Hepatocyte (in vitro differentiated cells): Measurements from ENCODE around the gene RIC1. TPM values are rescaled to one million over a fixed set of nuclear protein-coding genes. Genes with fewer than 3 reads are reported as not detected.

Experiments
- DNase-seq: peaks from one replicate; pipeline ENCODE4 v3.0.0-alpha.2; 2016; ENCODE audit warnings: low spot score
- H2AFZ ChIP-seq: fragments of 200-600 bp; sonication (generic); 2 replicates; pipeline ENCODE4 v1.6.0; 2016; ENCODE audit warnings: antibody characterized with exemption, mild to moderate bottlenecking
- H3K27ac ChIP-seq: fragments of 200-600 bp; sonication (generic); 2 replicates; pipeline ENCODE4 v1.5.1; 2016; ENCODE audit warnings: mild to moderate bottlenecking
- H3K27me3 ChIP-seq: fragments of 200-600 bp; sonication (generic); 2 replicates; pipeline ENCODE4 v1.6.1; 2016
- H3K36me3 ChIP-seq: fragments of 200-600 bp; sonication (generic); replicated peaks from 2 replicates; pipeline ENCODE4 v1.5.1; 2016; ENCODE audit warnings: low read depth; ENCODE audit not compliant: insufficient read depth
- H3K4me1 ChIP-seq: fragments of 200-600 bp; sonication (generic); 2 replicates; pipeline ENCODE4 v1.5.1; 2016; ENCODE audit warnings: mild to moderate bottlenecking, moderate library complexity; ENCODE audit not compliant: insufficient read depth
- H3K4me2 ChIP-seq: fragments of 200-600 bp; sonication (generic); 2 replicates; pipeline ENCODE4 v1.6.0; 2016
- H3K4me3 ChIP-seq: fragments of 200-600 bp; sonication (generic); 2 replicates; pipeline ENCODE4 v1.5.1; 2016; ENCODE audit warnings: mild to moderate bottlenecking
- H3K79me2 ChIP-seq: fragments of 200-600 bp; sonication (generic); 2 replicates; pipeline ENCODE4 v1.6.0; 2017; ENCODE audit warnings: mild to moderate bottlenecking
- H3K9me2 ChIP-seq: fragments of 200-600 bp; sonication (generic); replicated peaks from 2 replicates; pipeline ENCODE4 v1.6.0; 2017; ENCODE audit warnings: mild to moderate bottlenecking; ENCODE audit not compliant: insufficient read depth
- H3K9me3 ChIP-seq: fragments of 200-600 bp; sonication (generic); 2 replicates; pipeline ENCODE4 v1.5.1; 2016; ENCODE audit warnings: low read depth, mild to moderate bottlenecking
- H4K20me1 ChIP-seq: fragments of 200-600 bp; sonication (generic); 2 replicates; pipeline ENCODE4 v1.6.0; 2016; ENCODE audit warnings: mild to moderate bottlenecking; ENCODE audit not compliant: insufficient read depth, poor library complexity, severe bottlenecking
- EZH2 ChIP-seq: fragments of 200-600 bp; sonication (generic); IDR thresholded peaks from 2 replicates; pipeline ENCODE4 v1.6.1; 2016; ENCODE audit warnings: antibody characterized with exemption, mild to moderate bottlenecking, borderline replicate concordance
- EZH2phosphoT487 ChIP-seq: fragments of 200-600 bp; sonication (generic); IDR thresholded peaks from one replicate; pipeline ENCODE4 v1.6.1; 2018; ENCODE audit warnings: antibody characterized with exemption, mild to moderate bottlenecking, low read depth, moderate library complexity; ENCODE audit not compliant: unreplicated experiment, severe bottlenecking
- WGBS: methylation state at CpG from one replicate; pipeline ENCODE4 v1.1.6; 2016; ENCODE audit warnings: low lambda C conversion rate; ENCODE audit errors: missing lambda C conversion rate; 5-methylcytosine and 5-hydroxymethylcytosine counted together
- polyA plus RNA-seq: library from polyadenylated mRNA; unstranded; fragments of >200 nt; fragmentation: Nextera tagmentation; extraction: Ambion mirVana; gene quantifications from 2 replicates; pipeline ENCODE4 v1.2.1, GENCODE V29; 2016
- total RNA-seq: library from RNA; depleted of rRNA; stranded (reverse); fragments of >200 nt; gene quantifications from 2 replicates; pipeline ENCODE4 v1.2.3, GENCODE V29; 2014
- TF ChIP-seq, protein P1 (sequence below): fragments of 200-600 bp; sonication (generic); IDR thresholded peaks from 2 replicates; pipeline ENCODE4 v1.5.1; 2016; ENCODE audit warnings: antibody characterized with exemption, mild to moderate bottlenecking; ENCODE audit not compliant: poor library complexity

Gene RIC1
- total and polyA plus RNA-seq, 2 experiments from 2014 or later, result 11.2 to 34.9 TPM

DNA sequence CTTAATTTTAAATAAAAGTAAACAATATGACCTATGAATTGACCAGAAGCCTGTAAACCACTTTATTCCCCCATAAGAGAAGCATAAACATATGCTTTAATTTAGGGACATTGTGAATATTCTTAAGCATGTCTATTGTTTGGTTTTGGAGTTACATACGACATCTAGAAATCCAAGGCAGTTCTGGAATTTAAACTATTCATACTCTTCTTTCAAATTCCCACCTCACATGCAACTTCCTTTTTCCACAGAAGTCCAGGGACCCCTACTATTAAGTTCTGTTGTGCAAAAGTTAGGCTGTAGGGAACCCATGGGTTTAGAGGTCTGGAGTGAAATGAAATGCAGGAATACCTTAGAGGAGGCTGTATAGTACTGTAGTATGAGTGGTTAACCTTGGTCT lies 2.1 kb downstream of the RIC1 start:
- H3K4me3 ChIP-seq, result no peak overlapping the region
- WGBS, result 27% methylated on average over 1 of the region's 1 CpG
- H3K36me3 ChIP-seq, result no peaks in the 10 kb centered on the region
- no peaks in the 10 kb centered on the region for H3K9me3 ChIP-seq
- H3K79me2 ChIP-seq, result peaks cover 81% of the 10 kb centered on the region
- no peaks in the 10 kb centered on the region for H3K9me2 ChIP-seq
- DNase-seq, result no peak
- H2AFZ ChIP-seq, result no peak overlapping the region
- H4K20me1 ChIP-seq, result peaks cover 18% of the 10 kb centered on the region
- H3K4me2 ChIP-seq, result peak overlapping the region; percentile 83
- no peak overlapping the region for H3K27ac ChIP-seq
- peaks cover 25% of the 10 kb centered on the region for H3K4me1 ChIP-seq
- H3K27me3 ChIP-seq, result no peaks in the 10 kb centered on the region
- TF ChIP-seq EZH2phosphoT487 (no peak), EZH2 (no peak)
- TF ChIP-seq, protein P1, sequence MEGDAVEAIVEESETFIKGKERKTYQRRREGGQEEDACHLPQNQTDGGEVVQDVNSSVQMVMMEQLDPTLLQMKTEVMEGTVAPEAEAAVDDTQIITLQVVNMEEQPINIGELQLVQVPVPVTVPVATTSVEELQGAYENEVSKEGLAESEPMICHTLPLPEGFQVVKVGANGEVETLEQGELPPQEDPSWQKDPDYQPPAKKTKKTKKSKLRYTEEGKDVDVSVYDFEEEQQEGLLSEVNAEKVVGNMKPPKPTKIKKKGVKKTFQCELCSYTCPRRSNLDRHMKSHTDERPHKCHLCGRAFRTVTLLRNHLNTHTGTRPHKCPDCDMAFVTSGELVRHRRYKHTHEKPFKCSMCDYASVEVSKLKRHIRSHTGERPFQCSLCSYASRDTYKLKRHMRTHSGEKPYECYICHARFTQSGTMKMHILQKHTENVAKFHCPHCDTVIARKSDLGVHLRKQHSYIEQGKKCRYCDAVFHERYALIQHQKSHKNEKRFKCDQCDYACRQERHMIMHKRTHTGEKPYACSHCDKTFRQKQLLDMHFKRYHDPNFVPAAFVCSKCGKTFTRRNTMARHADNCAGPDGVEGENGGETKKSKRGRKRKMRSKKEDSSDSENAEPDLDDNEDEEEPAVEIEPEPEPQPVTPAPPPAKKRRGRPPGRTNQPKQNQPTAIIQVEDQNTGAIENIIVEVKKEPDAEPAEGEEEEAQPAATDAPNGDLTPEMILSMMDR, result no peak

DNA sequence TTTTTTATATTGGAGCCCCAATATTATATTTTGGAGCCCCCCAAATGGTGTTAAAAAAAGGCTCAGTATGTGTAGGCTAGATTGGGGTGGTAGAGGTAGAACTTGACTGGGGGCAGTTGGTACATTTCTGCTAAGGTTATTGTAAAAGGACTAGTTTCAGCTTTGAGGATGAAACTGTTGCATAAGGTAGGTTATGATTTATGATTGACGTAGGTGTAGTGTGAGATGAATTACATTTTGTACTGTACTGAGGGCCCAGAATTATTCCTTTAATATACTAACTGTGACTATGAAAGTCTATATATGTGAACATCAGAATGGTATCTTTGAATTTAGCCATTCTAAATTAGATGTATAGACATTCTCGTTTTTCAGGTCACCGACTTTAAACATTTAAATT lies 3.6 kb downstream of the RIC1 start:
- TF ChIP-seq, protein P1, result no peak
- no peak for TF ChIP-seq EZH2phosphoT487
- TF ChIP-seq EZH2, result no peak
- Histone ChIP-seq H4K20me1 (peaks cover 18% of the 10 kb centered on the region), H3K79me2 (peaks cover 88% of the 10 kb centered on the region), H3K4me2 (peak overlapping the region; percentile 83), H3K4me3 (no peak overlapping the region), H3K27ac (peak overlapping the region; percentile 69), H3K27me3 (no peaks in the 10 kb centered on the region), H2AFZ (no peak overlapping the region), H3K9me2 (no peaks in the 10 kb centered on the region), H3K36me3 (no peaks in the 10 kb centered on the region), H3K9me3 (no peaks in the 10 kb centered on the region), H3K4me1 (peaks cover 20% of the 10 kb centered on the region)
- 95% methylated on average over 3 of the region's 3 CpGs for WGBS
- DNase-seq, result no peak

DNA sequence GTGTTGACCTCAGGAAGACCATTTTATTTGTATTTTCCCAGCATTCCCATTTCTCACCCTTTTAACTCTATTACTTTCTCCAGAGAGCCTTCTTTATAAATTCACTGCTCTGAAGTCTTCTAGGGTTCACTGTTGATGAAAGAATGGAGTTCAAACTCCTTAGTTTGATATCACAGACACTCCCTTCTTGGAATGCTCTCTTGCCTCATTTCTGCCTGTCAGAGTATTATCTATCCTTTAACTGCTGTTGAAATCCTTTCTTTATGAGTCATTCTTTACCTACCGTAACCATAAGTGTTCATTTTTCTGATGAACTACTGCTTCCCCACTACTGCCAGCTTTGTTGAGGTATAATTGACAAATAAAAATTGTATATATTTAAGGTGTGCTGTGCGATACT lies 4.3 kb downstream of the RIC1 start:
- DNase-seq, result peak; percentile 45
- H3K4me1 ChIP-seq, result peaks cover 20% of the 10 kb centered on the region
- peaks cover 18% of the 10 kb centered on the region for H4K20me1 ChIP-seq
- no peaks in the 10 kb centered on the region for H3K9me2 ChIP-seq
- peaks cover 92% of the 10 kb centered on the region for H3K79me2 ChIP-seq
- 60% methylated on average over 2 of the region's 2 CpGs for WGBS
- H3K4me2 ChIP-seq, result peak overlapping the region; percentile 83
- TF ChIP-seq, protein P1, result no peak
- TF ChIP-seq EZH2 (no peak), EZH2phosphoT487 (no peak)
- no peaks in the 10 kb centered on the region for H3K36me3 ChIP-seq
- no peak overlapping the region for H2AFZ ChIP-seq
- H3K27ac ChIP-seq, result peak overlapping the region; percentile 69
- no peaks in the 10 kb centered on the region for H3K9me3 ChIP-seq
- H3K27me3 ChIP-seq, result no peaks in the 10 kb centered on the region
- H3K4me3 ChIP-seq, result no peak overlapping the region

DNA sequence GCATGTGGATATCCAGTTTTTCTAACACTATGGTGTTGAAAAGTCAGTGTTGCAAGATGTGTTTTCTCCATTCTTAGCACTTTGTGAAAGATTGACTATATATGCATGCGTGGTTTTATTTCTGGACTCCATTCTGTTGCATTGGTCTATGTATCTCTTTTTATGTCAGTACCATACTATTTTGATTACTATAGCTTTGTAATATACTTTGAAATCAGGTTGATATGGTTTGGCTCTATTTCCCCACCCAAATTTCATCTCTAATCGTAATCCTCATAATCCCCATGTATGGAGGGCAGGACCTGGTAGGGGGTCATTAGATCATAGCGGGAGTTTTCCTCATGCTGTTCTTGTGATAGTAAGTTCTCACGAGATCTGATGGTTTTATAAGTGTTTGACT lies 6.5 kb downstream of the RIC1 start:
- H3K79me2 ChIP-seq, result peaks cover 100% of the 10 kb centered on the region
- no peak overlapping the region for H3K4me2 ChIP-seq
- no peaks in the 10 kb centered on the region for H3K9me3 ChIP-seq
- H3K4me1 ChIP-seq, result peaks cover 20% of the 10 kb centered on the region
- no peak for DNase-seq
- no peaks in the 10 kb centered on the region for H3K36me3 ChIP-seq
- H3K27me3 ChIP-seq, result no peaks in the 10 kb centered on the region
- H3K27ac ChIP-seq, result no peak overlapping the region
- no peak overlapping the region for H3K4me3 ChIP-seq
- H3K9me2 ChIP-seq, result no peaks in the 10 kb centered on the region
- H2AFZ ChIP-seq, result no peak overlapping the region
- TF ChIP-seq EZH2phosphoT487 (no peak), EZH2 (no peak)
- TF ChIP-seq, protein P1, result no peak
- WGBS, result 98% methylated on average over 4 of the region's 4 CpGs
- peaks cover 18% of the 10 kb centered on the region for H4K20me1 ChIP-seq
